Germinal center (tissue), 1 donor: Measurements from ENCODE around the gene FSD2.
"Not testable (repeated sequence)": the region's sequence is repeated elsewhere in the genome, so short reads cannot be mapped to it uniquely, and the experiment has no call there.

Experiments used
- DNase-seq: peaks from one replicate; pipeline ENCODE4 v3.0.0; 2012; ENCODE audit warnings: mixed read lengths, low spot score

Gene FSD2

DNA sequence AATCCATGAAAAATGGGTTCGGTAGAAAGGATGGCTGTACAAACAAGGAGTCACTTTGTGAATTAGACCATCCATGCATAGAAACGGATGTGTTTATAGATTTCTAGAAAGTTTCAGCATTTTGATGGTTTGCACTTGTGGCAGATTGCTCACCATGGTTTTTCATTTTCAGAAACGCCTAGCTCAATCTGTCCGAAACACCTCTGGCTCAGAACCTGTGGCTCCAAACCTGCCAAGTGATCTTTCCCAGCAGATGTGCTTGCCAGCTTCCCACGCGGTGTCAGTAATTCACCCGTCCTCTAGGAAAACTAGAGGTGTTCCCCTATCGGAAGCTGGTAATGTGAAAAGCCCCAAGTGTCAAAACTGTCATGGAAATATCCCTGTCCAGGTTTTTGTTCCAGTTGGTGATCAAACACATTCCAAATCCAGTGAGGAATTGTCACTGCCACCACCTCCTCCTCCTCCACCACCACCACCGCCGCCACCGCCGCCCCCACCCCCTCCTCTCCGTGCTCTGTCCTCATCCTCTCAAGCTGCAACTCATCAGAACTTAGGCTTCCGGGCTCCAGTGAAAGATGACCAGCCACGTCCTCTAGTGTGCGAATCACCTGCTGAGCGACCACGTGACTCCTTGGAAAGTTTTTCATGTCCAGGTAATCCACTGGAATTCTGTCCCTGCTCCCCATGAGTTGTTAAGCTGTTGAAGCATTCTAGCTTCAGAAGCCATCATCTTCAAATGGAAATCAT, 24.7 kb upstream of the FSD2 start:
- DNase-seq = no peak

DNA sequence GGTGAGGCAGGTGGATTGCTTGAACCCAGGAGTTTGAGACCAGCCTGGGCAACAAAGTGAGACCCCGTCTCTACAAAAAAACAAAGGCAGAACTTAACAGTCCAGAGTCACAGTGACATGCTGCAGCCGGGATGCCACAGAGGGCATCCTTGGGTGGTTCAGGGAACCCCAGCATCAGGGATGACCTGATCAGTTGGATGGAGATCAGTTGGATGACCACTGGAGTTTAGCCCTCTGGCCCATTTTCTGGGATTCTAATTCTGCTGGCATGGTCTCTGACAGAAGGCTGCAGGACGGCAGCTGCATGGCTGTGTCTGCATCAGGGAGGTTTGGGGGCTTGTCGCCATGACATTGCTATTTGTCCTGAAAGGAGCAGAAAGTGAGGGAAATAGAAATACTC, 23.4 kb upstream of the FSD2 start:
- no peak for DNase-seq

- DNase-seq = no peak
Observed at GRCh38 chr15:82828075-82828474, 22.2 kb upstream of the FSD2 start.

GRCh38 chr15:82823049-82823448, 17.2 kb upstream of the FSD2 start:
- no peak for DNase-seq

- DNase-seq = not testable (repeated sequence)
Observed at GRCh38 chr15:82821851-82822250, 16.0 kb upstream of the FSD2 start.

GRCh38 chr15:82821396-82821795, 15.5 kb upstream of the FSD2 start:
- not testable (repeated sequence) for DNase-seq

DNA sequence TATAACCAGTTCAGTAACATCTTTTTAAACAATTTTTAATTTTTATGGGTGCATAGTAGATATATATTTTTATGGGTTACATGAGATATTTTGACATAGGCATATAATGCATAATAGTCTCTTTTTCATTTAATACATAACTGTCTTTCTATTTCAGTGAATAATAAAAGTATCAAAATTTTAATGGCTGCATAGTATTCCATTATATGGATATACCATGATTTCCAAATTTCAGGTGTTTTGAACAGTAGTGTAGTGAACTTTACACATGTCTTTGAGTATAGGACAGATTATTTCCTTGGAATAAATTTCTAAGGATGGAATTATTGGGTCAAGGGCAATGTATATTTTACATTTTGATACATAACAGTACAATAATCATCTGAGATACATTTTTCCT, 14.3 kb upstream of the FSD2 start:
- no peak for DNase-seq

GRCh38 chr15:82812994-82813393, 7.1 kb upstream of the FSD2 start:
- no peak for DNase-seq

DNA sequence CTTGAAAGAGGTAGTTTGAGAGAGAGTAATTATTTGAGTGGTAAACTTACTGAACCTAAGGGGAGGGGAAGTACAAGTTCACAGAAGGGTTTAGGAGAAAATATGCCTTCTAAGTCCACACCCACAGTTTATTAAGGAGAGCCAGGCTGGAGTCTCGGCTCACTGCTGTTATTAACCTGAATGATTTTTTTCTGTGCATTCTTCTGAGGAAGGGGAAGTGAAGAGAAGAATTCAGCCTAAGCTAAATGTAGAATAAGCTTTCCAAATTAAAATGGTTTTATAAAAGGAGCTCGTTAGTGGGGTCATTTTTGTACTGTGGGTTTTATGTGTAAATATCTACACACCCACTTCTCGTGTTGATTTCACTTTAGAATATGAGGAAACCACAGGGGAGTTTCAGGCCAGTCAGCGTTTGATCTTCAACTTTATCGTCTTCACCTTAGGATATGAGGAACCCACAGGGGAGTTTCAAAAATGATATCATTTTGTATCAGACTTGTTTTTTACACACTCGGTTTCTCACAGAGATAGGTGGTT, 5.1 kb upstream of the FSD2 start:
- DNase-seq = no peak

DNA sequence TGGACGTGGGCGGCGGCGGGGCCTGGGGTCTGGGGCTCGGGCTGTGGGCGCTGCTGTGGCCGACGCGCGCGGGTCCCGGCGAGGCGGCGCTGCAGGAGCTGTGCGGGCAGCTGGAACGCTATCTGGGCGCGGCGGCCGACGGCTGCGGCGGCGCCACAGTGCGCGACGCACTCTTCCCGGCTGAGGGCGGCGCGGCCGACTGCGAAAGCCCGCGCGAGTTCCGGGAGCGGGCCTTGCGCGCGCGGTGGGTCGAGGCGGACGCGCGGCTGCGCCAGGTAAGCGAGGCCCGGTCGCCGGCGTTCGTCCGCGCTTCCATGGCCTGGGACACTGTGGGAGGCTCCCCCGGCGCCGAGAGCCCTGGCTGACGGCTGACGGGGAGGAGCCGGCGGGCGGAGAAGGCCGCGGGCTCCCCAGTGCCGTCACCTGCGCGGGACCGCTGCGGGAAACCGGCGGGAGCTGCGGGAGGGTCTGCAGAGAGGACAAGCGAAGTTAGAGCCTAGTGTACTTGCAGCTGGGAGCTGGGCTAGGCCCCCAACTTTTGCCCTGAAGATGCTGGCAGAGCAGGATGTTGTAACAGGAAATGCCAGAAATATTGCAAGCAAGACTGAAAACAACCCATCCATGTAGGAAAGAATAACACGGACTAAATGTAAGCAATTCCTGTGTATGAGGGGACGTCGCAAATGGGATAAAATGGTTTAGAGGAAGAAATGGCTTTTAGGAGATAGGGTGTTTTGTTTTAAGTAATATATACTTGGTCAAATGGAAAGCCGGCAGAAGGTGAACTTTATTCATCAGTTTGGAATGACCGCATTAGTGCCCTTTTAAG, 4.4 kb upstream of the FSD2 start:
- no peak for DNase-seq

DNA sequence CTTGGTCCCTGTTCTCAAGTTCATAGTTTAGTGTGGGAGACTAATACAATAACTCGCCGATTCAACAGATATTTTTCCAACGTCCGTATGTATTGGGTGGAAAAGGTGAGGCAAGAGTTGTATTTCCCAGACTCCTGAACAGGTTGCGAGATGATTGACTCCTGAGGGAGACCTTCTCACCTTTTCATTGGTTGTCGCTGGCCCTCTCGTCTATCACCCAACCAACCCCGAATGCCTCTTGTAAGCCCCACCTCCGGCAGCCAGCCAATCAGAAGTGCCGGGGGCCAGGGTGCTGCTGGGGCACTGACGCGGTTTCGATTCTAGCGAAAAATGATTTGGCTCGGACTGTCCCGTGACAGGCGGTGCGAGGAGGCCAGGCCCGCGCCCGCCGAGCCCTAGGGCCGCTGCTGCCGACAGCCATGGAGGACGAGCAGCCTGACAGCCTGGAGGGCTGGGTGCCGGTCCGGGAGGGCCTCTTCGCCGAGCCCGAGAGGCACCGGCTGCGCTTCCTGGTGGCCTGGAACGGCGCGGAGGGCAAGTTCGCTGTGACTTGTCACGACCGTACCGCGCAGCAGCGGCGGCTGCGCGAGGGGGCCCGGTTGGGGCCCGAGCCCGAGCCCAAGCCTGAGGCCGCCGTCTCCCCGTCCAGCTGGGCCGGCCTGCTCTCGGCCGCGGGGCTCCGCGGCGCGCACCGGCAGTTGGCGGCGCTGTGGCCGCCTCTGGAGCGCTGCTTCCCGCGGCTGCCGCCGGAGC, 3.6 kb upstream of the FSD2 start, which contains the start of gene WHAMM:
Gene WHAMM (plus strand): TSS at position 321 of the 753 bp plus-strand sequence. CDS start 99 bp downstream, at position 420.
- peak; percentile 96 for DNase-seq

DNA sequence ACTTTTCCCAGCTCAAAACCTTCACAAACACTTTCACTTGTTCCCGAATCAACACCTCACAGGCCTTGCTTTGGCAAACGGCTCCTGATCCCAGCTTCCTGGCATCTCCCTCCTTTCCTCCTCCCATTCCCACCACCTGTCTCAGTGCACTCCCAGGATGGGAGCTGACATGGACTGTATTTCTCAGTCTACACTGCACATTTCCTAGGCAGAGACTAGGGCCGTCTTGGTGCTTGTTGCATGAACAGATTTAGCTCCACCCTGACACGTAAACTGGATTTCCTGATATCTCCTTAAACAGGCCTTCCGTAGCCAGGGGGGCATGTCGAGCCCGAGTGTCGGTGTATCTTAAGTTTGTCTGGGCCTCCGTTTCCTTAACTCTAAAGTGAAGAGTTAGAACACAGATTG, 2.8 kb upstream of the FSD2 start:
- no peak for DNase-seq

- DNase-seq = no peak
Observed at GRCh38 chr15:82807920-82808633, 2.2 kb upstream of the FSD2 start.

DNA sequence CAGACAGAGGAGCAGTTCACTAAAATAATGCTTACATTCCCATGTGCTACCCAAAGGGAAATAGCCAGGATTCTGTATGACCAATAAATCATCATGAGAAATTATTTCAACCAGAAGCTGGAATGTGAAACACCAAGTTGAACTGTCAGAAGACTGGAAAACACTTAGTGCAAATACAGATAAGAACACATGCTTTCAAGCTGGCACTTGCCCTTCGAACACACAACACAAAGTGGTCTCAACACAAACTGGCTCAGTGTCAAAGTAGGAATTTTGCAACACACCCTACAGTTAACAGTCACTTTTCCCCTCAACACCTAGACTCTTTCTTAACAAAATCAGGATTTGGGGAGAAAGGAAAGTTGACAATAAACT, 1.3 kb downstream of the FSD2 start:
- DNase-seq = no peak

- no peak for DNase-seq
Observed at GRCh38 chr15:82803793-82804574, 1.9 kb downstream of the FSD2 start.

- no peak for DNase-seq
Observed at GRCh38 chr15:82802497-82802896, 3.4 kb downstream of the FSD2 start.

DNA sequence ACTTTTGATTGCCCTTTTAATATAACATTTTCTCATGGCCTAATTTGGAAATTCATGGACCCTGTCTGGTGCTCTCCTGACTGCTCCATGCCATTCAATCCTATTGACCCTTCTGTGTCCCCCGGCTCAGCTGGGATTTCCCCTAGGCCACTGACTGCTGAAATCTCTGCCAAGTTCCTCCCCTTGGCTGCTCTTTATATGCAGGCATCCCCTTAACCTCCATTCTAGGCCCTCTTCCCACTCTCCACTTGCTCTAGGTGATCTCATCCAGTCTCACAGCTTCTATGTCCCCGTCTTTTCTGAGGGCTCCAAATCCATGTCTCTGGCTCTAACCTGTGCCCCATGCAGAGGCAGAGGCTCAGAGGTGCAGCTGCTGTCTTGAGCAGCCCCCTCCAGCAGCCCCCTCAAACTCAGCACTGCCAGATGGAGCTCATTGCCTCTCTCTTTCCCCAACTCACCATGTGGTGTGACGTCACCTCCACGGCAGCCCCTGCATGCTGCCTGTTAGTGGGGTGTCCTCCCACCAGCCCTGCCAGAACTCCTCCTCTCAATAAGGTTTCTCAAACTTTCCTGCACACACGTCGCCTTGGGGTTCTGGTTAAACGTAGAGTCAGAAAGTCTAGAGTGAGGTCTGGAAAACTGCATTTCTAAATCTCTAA, 6.6 kb downstream of the FSD2 start:
- no peak for DNase-seq

GRCh38 chr15:82798531-82799166, 7.2 kb downstream of the FSD2 start:
- no peak for DNase-seq

DNA sequence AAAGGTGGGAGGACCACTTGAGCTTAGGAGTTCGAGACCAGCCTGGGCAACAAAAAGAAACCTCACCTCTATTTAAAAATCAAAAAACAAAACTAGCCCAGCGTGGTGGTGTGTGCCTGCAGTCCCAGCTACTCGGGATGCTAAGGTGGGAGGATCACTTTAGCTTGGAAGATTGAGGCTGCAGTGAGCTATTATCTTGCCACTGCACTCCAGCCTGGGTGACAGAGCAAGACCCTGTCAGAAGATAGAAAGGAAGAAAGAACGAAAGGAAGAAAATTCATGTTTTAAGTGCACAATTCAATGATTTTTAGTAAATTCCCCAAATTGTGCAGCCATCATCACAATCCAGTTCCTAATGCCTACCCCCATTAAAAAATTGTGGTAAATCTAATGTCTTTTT, 7.8 kb downstream of the FSD2 start:
- DNase-seq = no peak

DNA sequence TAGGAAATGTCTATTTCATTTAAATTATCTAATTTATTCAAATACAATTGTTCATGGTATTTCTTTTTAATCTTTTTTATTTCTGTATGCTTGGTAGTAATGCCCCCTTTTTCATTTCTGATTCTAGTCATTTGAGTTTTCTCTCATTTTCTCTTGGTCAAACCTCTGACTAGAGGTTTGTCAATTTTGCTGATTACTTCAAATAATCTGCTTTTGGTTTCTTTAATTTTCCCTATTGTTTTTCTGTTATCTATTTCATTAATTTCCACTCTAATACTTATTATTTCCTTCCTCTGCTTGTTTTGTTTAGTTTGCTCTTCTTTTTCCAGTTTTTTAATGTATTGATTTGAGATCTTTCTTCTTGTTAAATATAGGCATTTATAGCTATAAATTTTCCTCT, 12.1 kb downstream of the FSD2 start:
- no peak for DNase-seq
